ENCODE measurements around the gene IMMT.

DNA sequence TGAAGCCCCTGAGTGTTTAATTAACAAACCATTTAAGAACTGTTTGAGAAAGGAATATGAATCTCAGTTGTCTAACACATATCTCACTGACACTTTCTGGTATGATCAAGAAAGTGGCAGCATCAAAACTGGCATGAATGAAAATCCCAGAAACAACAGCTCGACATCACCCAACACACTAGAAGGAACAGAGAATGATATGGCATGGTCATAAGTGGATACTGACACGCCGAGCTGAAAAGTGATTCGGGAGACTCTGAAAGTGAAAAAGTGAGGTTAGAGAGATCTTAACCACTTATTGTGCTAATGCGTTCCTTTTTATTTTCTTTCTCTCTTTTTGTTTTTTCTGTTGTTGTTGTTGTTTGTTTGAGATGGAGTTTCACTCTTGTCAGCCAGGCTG lies 41.9 kb upstream of the IMMT start:
- TF ChIP-seq, protein P1, sequence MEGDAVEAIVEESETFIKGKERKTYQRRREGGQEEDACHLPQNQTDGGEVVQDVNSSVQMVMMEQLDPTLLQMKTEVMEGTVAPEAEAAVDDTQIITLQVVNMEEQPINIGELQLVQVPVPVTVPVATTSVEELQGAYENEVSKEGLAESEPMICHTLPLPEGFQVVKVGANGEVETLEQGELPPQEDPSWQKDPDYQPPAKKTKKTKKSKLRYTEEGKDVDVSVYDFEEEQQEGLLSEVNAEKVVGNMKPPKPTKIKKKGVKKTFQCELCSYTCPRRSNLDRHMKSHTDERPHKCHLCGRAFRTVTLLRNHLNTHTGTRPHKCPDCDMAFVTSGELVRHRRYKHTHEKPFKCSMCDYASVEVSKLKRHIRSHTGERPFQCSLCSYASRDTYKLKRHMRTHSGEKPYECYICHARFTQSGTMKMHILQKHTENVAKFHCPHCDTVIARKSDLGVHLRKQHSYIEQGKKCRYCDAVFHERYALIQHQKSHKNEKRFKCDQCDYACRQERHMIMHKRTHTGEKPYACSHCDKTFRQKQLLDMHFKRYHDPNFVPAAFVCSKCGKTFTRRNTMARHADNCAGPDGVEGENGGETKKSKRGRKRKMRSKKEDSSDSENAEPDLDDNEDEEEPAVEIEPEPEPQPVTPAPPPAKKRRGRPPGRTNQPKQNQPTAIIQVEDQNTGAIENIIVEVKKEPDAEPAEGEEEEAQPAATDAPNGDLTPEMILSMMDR (IDR thresholded peaks at IDR 0.05), result no peak
- no peak for TF ChIP-seq POLR2A (IDR thresholded peaks at IDR 0.05)
